T-helper 2 cell treated with Interferon-gamma antibody and Interleukin-4, amounts not matched to agents 5 μg/mL and 100 μg/mL, for 36 hours (primary cell): ENCODE data around the gene MINDY1.

Source experiments
- DNase-seq: peaks from one replicate; pipeline ENCODE4 v3.0.0; 2021; ENCODE audit warnings: low spot score
- H3K27ac Mint-ChIP-seq: one replicate; pipeline ENCODE4 v1.8.0; 2021; ENCODE audit warnings: mild to moderate bottlenecking, mixed read lengths
- H3K27me3 Mint-ChIP-seq: one replicate; pipeline ENCODE4 v1.8.0; 2021; ENCODE audit warnings: low read depth, mixed read lengths
- H3K36me3 Mint-ChIP-seq: one replicate; pipeline ENCODE4 v1.8.0; 2021; ENCODE audit warnings: low read depth, mixed read lengths
- H3K4me1 Mint-ChIP-seq: one replicate; pipeline ENCODE4 v1.8.0; 2021; ENCODE audit warnings: low read depth, mixed read lengths
- H3K4me3 Mint-ChIP-seq: one replicate; pipeline ENCODE4 v1.8.0; 2022; ENCODE audit warnings: mild to moderate bottlenecking, moderate library complexity, mixed read lengths
- H3K9me3 Mint-ChIP-seq: one replicate; pipeline ENCODE4 v1.8.0; 2021; ENCODE audit warnings: mixed read lengths

The MINDY1 gene

DNA sequence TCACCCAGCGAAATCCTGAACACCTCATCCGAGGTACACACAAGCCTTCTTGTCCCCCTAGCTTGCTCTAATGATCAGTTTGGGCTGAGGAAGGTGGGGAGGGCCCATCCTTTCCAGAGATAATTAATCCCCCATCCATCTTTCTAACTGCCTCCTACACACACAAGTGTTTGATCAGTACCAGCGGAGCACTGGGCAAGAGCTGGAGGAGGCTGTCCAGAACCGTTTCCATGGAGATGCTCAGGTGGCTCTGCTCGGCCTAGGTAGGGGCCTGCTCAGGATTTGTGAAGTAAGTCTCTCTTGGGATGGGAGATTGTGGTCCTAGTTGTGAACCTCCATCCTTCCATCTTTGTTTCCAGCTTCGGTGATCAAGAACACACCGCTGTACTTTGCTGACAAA is 18.8 kb downstream of the MINDY1 start:
- H3K27me3 Mint-ChIP-seq: no peaks in the 10 kb centered on the region
- H3K4me3 Mint-ChIP-seq: no peak overlapping the region
- H3K9me3 Mint-ChIP-seq: no peaks in the 10 kb centered on the region
- DNase-seq: no peak
- no peak overlapping the region for H3K27ac Mint-ChIP-seq
- no peaks in the 10 kb centered on the region for H3K4me1 Mint-ChIP-seq
- no peaks in the 10 kb centered on the region for H3K36me3 Mint-ChIP-seq

DNA sequence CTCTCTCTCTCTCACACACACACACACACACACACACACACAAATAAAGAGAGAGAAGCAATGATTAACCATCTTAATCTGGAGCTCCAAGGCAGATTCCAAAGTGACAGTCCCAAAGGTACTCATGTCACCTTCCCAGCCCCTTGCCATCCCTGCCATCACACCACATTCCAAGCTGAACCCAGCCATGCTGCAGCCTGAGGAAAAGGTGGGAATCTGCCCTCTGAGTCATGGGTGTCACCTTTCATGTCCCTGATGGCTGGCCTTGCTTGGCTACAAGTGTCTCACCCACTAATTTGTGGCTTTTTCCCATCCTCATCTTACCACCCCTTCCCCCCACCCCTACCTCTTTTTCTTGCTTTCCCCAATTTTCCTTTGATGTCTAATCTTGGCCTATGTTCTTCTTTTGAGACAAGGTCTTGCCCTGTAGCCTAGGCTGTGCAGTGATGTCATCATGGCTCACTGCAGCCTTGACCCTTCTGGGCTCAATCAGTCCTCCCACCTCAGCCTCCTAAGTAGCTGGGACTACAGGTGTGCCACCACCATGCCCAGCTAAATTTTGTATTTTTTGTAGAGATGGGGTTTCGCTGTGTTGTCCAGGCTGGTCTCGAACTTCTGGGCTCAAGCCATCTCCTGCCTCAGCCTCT is 21.4 kb downstream of the MINDY1 start:
- Mint-ChIP-seq H3K4me1 (no peaks in the 10 kb centered on the region), H3K36me3 (no peaks in the 10 kb centered on the region), H3K27me3 (no peaks in the 10 kb centered on the region), H3K9me3 (no peaks in the 10 kb centered on the region), H3K4me3 (no peak overlapping the region), H3K27ac (no peak overlapping the region)
- no peak for DNase-seq

DNA sequence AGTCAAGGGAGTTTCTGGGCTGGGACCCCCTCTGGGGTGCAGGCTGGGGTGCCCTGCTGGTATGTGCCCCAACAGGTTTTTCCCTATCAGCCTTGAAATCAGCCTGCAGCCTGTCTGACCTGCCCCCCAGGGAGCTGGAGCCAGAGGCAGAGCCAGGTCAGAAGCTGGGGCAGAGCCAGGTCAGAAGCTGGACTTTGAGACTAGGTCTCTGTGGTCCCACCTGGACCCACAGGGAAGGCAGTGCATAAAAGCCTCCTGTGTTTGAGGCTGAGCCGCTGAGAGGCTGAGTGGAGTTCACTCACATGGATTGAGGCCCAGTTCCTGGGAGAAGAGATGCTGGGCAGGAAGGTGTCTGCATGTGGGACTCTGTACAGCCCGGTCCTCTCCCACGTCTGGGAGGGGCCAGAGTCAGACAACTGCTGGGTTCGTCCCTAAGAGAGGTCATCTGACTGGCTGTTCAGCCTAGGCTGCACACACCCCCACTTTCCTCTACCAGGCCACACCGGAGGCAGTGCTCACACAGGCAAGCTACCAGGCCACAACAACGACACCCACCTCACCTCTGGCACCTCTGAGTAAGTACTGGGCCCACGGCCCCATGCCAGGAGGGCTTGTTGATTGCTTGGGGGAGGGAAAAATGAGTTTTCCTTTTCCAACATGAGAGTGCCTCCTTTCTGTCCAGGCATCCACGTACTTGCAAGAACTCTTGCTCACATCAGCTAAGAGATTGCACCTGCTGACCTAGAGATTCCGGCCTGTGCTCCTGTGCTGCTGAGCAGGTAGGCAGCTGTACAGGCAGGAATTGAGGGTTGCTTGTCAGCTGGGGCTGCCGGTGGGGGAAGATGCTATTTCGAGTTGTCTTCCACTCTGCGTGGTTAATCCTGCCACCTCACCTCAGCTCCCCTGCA is 24.6 kb downstream of the MINDY1 start, which contains the start of gene ANXA9:
Gene ANXA9 (plus strand): TSS at position 488 of the 908 bp plus-strand sequence. CDS start 814 bp downstream, outside the sequence.
- Mint-ChIP-seq H3K9me3 (no peaks in the 10 kb centered on the region), H3K4me1 (peaks cover 12% of the 10 kb centered on the region), H3K36me3 (no peaks in the 10 kb centered on the region), H3K27me3 (no peaks in the 10 kb centered on the region), H3K4me3 (no peak within 1 kb of the TSS), H3K27ac (no peak within 1 kb of the TSS)
- no peak for DNase-seq

DNA sequence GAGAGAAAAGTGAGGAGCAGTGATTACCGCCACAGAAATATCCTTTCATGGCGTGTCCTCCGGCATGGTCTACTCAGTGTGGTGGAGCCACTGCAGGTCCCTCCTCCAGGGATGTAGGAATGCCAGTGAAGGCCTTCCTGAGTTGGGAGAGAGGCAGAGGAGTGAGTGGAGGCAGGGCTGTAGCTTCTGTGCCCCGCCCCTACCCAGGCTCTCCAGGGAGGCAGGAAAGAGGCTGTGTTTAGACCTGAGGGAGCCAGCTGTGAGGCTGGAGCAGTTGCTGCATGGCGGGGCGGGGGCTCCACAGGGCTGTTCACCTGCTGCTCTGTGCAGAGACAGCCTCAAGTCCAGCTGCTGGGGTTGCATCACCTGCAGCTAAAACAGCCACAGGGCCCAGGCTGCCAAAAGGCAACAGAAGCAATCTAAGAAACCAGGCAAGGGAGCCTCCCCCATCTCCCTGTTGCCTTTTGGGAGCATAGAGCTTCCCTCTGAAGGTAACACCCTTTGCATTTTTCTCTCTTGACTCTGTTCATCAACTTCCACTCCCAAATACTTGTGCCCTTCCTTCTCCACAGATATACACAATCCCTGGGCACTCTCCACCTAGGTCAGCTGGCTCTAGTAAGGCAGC is 25.4 kb downstream of the MINDY1 start:
- Mint-ChIP-seq H3K4me1 (peaks cover 19% of the 10 kb centered on the region), H3K27ac (no peak overlapping the region), H3K27me3 (no peaks in the 10 kb centered on the region), H3K36me3 (no peaks in the 10 kb centered on the region), H3K4me3 (no peak overlapping the region), H3K9me3 (no peaks in the 10 kb centered on the region)
- DNase-seq: no peak

DNA sequence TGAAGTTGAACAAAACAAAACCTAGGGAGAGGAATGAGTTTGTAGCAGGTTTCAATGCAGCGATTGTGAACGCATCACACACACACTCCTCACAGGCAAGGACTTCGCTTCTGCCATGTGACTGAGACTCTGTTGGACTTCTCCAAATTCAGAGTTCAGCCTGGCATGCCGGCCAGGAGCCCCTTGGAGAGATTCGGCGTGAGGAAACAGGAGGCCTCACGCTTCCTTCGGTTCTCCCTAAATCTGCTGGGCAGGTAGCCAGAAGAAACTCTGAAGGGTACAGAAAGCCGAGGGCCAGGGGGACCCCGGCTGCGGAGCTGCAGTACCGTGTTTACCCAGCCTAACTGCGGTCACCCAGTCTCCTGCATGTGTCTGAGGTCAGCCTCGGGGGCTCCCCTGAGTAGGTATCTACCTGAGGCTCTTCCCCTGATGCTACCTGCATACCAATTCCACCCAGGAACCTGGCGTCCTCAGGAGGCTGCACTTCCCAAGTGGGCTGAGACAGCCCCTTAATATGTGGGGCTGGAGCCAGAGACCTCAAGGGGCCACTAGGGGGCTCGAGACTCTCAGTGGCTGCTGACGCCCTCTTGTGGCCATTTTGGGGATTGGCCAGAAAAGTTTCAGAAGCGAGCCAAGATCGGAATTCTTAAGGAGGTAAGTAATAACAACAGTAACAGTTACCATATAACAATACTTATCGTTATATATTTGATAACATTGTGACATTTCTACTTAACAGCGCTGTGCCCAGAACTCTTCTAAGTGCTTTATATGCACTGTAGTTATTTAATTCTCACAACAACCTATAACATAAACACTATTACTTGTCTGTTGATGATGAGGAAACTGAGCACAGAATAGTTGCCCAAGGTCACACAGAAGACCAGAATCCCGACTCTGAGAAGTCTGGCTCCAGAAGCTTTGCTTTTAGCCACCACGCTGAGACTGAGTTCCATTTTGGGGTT is 27.3 kb downstream of the MINDY1 start:
- Mint-ChIP-seq H3K4me1 (peaks cover 26% of the 10 kb centered on the region), H3K36me3 (no peaks in the 10 kb centered on the region), H3K4me3 (peak overlapping the region; percentile 29), H3K9me3 (no peaks in the 10 kb centered on the region), H3K27me3 (no peaks in the 10 kb centered on the region), H3K27ac (peak overlapping the region; percentile 69)
- peak; percentile 80 for DNase-seq

DNA sequence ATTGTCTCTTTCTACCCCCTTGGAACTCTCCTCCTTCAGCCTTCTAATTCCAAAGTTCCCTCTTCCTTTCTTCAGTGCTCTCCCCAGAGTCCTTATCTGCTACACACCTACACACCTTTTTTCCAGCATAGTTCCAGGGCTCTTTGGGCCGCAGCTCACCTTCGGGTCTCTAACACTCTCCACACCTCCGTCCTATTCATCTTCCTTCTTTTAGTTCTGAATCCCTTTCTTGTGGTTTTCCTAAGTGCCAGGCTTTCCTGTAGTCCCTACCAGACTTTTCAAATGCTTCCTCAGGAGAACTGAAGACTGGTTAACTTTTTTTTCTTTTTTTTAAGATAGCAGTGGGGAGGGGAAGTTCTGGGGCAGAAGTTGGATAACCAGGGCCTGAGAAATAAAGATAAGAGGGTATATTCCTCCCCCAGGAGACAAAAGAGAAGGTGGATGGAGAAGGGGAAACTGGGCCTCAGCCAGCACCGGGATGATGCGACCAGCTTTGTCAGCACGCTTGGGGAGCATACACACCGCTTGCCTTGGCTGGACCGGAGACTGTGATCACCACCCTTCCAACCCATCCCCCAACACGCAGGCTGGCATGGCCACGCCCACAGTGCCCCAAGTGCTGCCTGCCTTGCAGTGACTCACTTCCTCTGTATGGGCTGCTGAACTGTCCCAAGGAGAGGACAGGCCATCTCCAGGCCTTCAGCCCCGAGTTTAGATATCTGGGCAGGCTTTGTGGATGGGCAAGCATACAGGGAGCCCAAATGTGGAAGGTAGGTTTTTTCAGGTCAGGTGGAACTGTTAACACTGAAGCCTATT is 29.6 kb downstream of the MINDY1 start:
- H3K27me3 Mint-ChIP-seq: no peaks in the 10 kb centered on the region
- H3K4me3 Mint-ChIP-seq: peak overlapping the region; percentile 73
- H3K27ac Mint-ChIP-seq: peak overlapping the region; percentile 71
- peaks cover 42% of the 10 kb centered on the region for H3K4me1 Mint-ChIP-seq
- H3K36me3 Mint-ChIP-seq: peaks cover 9% of the 10 kb centered on the region
- H3K9me3 Mint-ChIP-seq: no peaks in the 10 kb centered on the region
- peak; percentile 62 for DNase-seq

DNA sequence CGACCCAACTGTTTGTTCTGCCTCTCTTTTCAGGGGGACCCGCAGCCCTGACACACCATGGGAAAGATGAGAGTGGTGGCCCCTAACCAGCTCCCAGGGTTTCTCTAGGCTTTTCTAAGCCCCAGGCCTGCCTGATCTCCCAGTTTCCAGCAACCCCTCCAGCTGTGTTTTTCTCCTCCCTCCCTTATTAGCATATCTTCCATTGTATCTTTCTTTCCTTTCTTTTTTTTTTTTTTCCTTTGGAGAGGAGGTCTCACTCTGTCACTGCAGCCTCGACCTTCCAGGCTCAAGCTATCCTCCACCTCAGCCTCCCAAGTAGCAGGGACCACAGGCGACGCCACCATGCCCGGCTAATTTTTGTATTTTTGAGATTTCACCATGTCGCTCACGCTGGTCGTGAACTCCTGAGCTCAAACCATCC is 30.3 kb downstream of the MINDY1 start:
- Mint-ChIP-seq H3K27me3 (no peaks in the 10 kb centered on the region), H3K9me3 (no peaks in the 10 kb centered on the region), H3K4me1 (peaks cover 49% of the 10 kb centered on the region), H3K27ac (peak overlapping the region; percentile 71), H3K36me3 (peaks cover 9% of the 10 kb centered on the region), H3K4me3 (peak overlapping the region; percentile 73)
- no peak for DNase-seq

DNA sequence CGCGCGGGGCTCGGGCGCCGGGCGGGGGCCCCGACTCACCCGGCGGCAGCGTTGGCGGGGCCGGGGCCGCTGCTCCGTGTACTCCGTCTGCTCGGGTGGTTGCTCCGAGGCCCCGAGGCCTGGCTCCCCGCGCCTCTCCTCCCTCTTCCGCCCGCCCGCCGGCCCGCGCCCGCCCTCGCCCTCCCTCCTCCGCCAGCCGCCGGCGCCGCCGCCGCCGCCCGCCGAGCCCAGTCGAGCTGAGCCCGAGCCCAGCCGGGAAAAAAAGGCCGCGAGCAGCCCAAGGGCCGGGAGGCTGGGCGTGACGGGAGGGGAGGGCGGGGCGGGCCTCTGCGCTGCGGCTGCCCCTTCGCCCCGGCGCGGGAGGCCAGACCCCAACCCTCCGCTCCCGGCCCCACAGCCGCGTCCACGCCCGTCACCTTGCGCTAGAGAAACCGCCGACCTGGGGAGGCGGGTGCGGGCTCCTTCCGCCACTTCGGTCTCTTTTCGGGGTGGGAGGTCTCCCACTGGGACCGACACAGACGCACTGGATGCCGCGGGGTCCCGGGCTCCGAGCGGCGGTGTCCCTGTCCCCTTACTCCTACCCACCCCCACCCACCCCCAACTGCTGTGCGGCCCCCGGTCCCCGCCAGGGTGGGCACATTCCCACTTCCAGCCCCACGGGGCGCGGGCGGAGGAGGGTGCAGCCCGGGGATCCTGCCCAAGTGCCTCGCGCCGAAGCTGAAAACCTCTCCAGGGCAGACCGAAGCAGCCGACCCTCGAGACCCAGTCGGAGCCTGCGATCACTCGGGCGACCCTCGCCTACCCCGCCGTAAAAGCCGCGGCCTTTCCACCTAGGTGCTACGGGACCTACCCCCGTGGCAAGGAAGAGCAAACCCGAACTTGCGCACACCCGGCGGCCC is 31.9 kb downstream of the MINDY1 start, which contains the start of gene CERS2:
Gene CERS2 (minus strand): TSS at position 256 of the 899 bp plus-strand sequence. CDS start 5,745 bp downstream, outside the sequence.
- Mint-ChIP-seq H3K27me3 (no peaks in the 10 kb centered on the region), H3K27ac (peak within 1 kb of the TSS; percentile 82), H3K4me3 (peak within 1 kb of the TSS; percentile 92), H3K36me3 (peaks cover 14% of the 10 kb centered on the region), H3K9me3 (no peaks in the 10 kb centered on the region), H3K4me1 (peaks cover 59% of the 10 kb centered on the region)
- DNase-seq: peak; percentile 74

DNA sequence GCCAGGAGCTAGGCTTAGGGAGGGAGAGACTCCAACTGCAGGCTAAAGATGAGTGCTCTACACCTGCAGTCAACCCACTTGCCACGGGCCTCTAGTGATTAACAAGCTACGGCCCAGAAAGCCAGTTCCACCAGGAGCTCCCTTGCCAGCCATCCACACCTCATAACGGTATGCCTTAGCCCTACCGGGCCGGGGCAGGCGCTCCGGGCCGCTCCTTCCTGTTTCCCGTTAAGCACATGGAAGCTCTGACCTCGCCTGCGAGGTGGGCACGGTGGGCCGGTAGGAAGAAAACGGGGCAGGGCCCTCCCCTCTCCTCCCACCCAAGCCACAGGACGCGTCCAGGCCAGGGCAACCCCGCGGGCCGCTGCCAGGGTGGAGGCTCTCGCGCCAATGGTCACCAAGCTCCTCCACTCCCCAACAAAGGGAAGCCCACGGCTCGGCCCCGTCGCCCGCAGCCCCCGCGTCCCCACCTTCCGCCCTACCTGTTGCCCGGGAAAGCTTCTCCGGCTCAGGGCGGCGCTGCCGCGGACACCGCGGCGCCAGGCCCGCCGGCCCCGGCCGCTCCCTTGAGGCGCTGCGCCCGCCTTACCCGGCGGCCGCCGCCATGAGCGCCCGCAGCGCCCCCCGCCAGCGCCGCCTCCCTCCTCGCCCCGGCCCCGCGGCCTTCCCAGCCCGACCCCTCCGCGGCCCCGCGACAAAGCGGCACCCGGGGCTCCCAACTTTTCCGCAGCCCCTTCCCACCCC is 32.7 kb downstream of the MINDY1 start:
- Mint-ChIP-seq H3K4me3 (peak overlapping the region; percentile 92), H3K9me3 (no peaks in the 10 kb centered on the region), H3K4me1 (peaks cover 56% of the 10 kb centered on the region), H3K27ac (peak overlapping the region; percentile 81), H3K27me3 (no peaks in the 10 kb centered on the region), H3K36me3 (peaks cover 14% of the 10 kb centered on the region)
- DNase-seq: peak; percentile 38

DNA sequence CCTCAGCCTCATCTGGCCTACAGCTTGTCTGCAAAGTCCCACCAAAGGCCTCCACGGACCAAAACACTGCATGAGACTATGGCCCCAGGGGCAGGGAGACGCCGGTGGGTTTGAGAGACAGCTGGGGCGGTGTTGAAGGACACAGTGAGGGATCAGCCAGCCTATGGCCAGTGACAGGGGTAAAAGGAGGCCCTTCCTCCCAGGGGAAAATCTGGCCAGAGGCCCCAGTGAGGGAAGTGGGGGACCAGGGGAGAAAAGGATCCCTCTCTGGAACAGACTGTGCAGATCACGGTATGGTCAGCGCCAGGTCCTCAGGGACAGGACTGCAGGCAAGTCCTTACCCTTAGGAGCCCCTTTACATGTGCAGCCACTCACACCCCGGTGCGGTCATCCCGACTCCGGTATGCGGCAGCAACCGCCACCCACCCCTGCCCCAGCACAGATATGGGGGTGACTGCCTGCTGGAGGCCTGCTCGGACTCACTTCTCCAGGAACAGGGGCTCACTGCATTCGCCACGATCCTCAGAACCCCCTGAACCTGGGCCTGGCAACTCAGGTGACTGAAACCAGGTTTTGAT is 33.4 kb downstream of the MINDY1 start:
- peaks cover 20% of the 10 kb centered on the region for H3K36me3 Mint-ChIP-seq
- peaks cover 56% of the 10 kb centered on the region for H3K4me1 Mint-ChIP-seq
- no peak for DNase-seq
- peak overlapping the region; percentile 81 for H3K27ac Mint-ChIP-seq
- H3K9me3 Mint-ChIP-seq: no peaks in the 10 kb centered on the region
- peak overlapping the region; percentile 92 for H3K4me3 Mint-ChIP-seq
- H3K27me3 Mint-ChIP-seq: no peaks in the 10 kb centered on the region

DNA sequence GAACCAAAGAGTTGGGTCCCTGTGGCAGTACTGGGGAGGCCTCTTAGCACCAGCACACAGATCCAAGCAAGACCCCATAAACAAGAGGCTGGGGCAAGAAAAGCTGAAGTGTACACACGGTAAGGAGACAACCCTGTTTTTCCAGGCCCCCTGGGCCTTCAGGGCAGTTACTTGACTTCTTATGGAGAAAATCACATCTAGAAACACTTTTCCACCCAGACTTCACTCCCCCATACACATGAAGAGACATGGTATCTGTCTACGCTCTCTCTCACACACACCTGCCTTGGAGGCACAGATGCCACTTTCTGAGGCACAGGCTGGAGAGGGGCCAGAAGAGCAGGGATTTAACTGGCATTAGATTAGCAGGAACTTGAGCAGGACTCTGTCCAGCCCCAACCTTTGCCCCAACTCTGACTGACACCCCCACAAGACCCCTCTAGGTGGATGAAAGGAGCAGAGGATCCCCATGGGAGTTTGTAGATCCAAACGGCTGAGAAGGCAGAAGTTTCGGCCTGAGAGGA is 34.2 kb downstream of the MINDY1 start:
- H3K9me3 Mint-ChIP-seq: no peaks in the 10 kb centered on the region
- peak overlapping the region; percentile 81 for H3K27ac Mint-ChIP-seq
- peaks cover 54% of the 10 kb centered on the region for H3K4me1 Mint-ChIP-seq
- H3K36me3 Mint-ChIP-seq: peaks cover 28% of the 10 kb centered on the region
- DNase-seq: no peak
- H3K27me3 Mint-ChIP-seq: no peaks in the 10 kb centered on the region
- H3K4me3 Mint-ChIP-seq: peak overlapping the region; percentile 92
